GM21825 (cell line): ENCODE measurements around the gene CHD6.

ENCODE experiments used
- ATAC-seq: cut with Tn5 transposase; IDR thresholded peaks from one replicate; pipeline ENCODE4 v1.9.1; 2021; ENCODE audit warnings: mild to moderate bottlenecking, moderate library complexity; ENCODE audit not compliant: unreplicated experiment

CHD6 gene

GRCh38 chr20:41592516-41593216 lies 25.5 kb downstream of the CHD6 start:
- ATAC-seq, result no peak

- no peak for ATAC-seq
Observed at GRCh38 chr20:41587956-41588355, 30.2 kb downstream of the CHD6 start.

GRCh38 chr20:41587523-41587922 lies 30.7 kb downstream of the CHD6 start:
- ATAC-seq, result no peak

GRCh38 chr20:41586772-41587171 lies 31.4 kb downstream of the CHD6 start:
- ATAC-seq, result no peak

- ATAC-seq, result no peak
Observed at GRCh38 chr20:41580350-41580749, 37.8 kb downstream of the CHD6 start.

- ATAC-seq, result no peak
Observed at GRCh38 chr20:41577129-41578009, 40.8 kb downstream of the CHD6 start.

- no peak for ATAC-seq
Observed at GRCh38 chr20:41575412-41575811, 42.8 kb downstream of the CHD6 start.

- ATAC-seq, result no peak
Observed at GRCh38 chr20:41574802-41575389, 43.3 kb downstream of the CHD6 start.

GRCh38 chr20:41573955-41574354 lies 44.2 kb downstream of the CHD6 start:
- no peak for ATAC-seq

- no peak for ATAC-seq
Observed at GRCh38 chr20:41572010-41572572, 46.1 kb downstream of the CHD6 start.

- ATAC-seq, result no peak
Observed at GRCh38 chr20:41571006-41571405, 47.2 kb downstream of the CHD6 start.

- ATAC-seq, result no peak
Observed at GRCh38 chr20:41570557-41570956, 47.6 kb downstream of the CHD6 start.

GRCh38 chr20:41567615-41568014 lies 50.6 kb downstream of the CHD6 start:
- no peak for ATAC-seq

GRCh38 chr20:41566896-41567527 lies 51.2 kb downstream of the CHD6 start:
- no peak for ATAC-seq

- ATAC-seq, result no peak
Observed at GRCh38 chr20:41563087-41563486, 55.1 kb downstream of the CHD6 start.

GRCh38 chr20:41560970-41561369 lies 57.2 kb downstream of the CHD6 start:
- ATAC-seq, result no peak

GRCh38 chr20:41559658-41560057 lies 58.5 kb downstream of the CHD6 start:
- no peak for ATAC-seq

- ATAC-seq, result no peak
Observed at GRCh38 chr20:41553142-41553879, 64.9 kb downstream of the CHD6 start.

- no peak for ATAC-seq
Observed at GRCh38 chr20:41552295-41553068, 65.7 kb downstream of the CHD6 start.
